ENCODE data around the gene BICD1. TPM values are rescaled to one million over a fixed set of nuclear protein-coding genes. Genes with fewer than 3 reads are reported as not detected.
"Not testable (repeated sequence)": the region's sequence is repeated elsewhere in the genome, so short reads cannot be mapped to it uniquely, and the experiment has no call there.

Gene BICD1
- polyA plus RNA-seq, 2 donors, result 1.7 to 2.0 TPM

- H3K27ac ChIP-seq (ENCODE audit: low read depth in 2 of 2, low read length in 1 of 2), result no peak overlapping the region
- WGBS, 2 donors, result 90 to 92% methylated on average over 7 of the region's 7 CpGs
- no peaks in the 10 kb centered on the region for H3K36me3 ChIP-seq (ENCODE audit: control insufficient read depth in 2 of 2, insufficient read depth in 2 of 2, low read length in 1 of 2)
- no peaks in the 10 kb centered on the region for H3K9me3 ChIP-seq (ENCODE audit: control insufficient read depth in 2 of 2, insufficient read depth in 1 of 2, low read depth in 1 of 2, low read length in 1 of 2)
- H3K4me1 ChIP-seq (ENCODE audit: control insufficient read depth in 2 of 2, insufficient read depth in 2 of 2, low read length in 1 of 2), result no peaks in the 10 kb centered on the region
- no peaks in the 10 kb centered on the region for H3K27me3 ChIP-seq (ENCODE audit: control insufficient read depth in 1 of 2, insufficient read depth in 2 of 2, low read length in 2 of 2)
- no peak overlapping the region for H3K4me3 ChIP-seq (ENCODE audit: low read depth in 1 of 2, low read length in 2 of 2)
These were observed 64.6 kb downstream of the BICD1 start for GRCh38 chr12:32171211-32171610.

- 92 to 95% methylated on average over 2 of the region's 2 CpGs for WGBS, 2 donors
- Histone ChIP-seq H3K4me3 (ENCODE audit: low read depth in 1 of 2, low read length in 2 of 2) (no peak overlapping the region), H3K4me1 (ENCODE audit: control insufficient read depth in 2 of 2, insufficient read depth in 2 of 2, low read length in 1 of 2) (no peaks in the 10 kb centered on the region), H3K36me3 (ENCODE audit: control insufficient read depth in 2 of 2, insufficient read depth in 2 of 2, low read length in 1 of 2) (no peaks in the 10 kb centered on the region), H3K27me3 (ENCODE audit: control insufficient read depth in 1 of 2, insufficient read depth in 2 of 2, low read length in 2 of 2) (no peaks in the 10 kb centered on the region), H3K9me3 (ENCODE audit: control insufficient read depth in 2 of 2, insufficient read depth in 1 of 2, low read depth in 1 of 2, low read length in 1 of 2) (no peaks in the 10 kb centered on the region), H3K27ac (ENCODE audit: low read depth in 2 of 2, low read length in 1 of 2) (no peak overlapping the region)
These were observed 70.0 kb downstream of the BICD1 start for GRCh38 chr12:32176606-32177005.

- 73 to 83% methylated on average over 6 of the region's 6 CpGs for WGBS, 2 donors
These were observed 71.8 kb downstream of the BICD1 start for GRCh38 chr12:32178341-32179010.

DNA sequence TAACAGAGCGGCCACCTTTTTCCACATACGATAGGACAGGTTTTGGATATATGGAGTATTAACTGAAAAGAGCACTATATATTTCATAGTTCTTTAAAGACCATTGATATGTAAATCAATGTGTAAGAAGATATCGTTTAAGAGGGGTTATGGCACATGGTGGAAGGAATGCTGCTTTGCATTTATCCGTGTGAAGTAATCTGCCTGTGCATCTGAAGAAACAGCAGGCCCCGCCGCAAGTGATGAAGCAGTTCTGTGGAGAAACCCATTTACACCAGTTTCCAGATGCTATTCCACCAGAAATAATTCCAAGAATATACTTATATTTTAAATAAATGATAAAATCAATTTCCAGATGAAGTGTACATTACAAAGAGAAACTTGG is 72.4 kb downstream of the BICD1 start:
- H3K4me3 ChIP-seq (ENCODE audit: low read depth in 1 of 2, low read length in 2 of 2), result no peak overlapping the region
- no peaks in the 10 kb centered on the region for H3K36me3 ChIP-seq (ENCODE audit: control insufficient read depth in 2 of 2, insufficient read depth in 2 of 2, low read length in 1 of 2)
- no peaks in the 10 kb centered on the region for H3K27me3 ChIP-seq (ENCODE audit: control insufficient read depth in 1 of 2, insufficient read depth in 2 of 2, low read length in 2 of 2)
- no peak overlapping the region for H3K27ac ChIP-seq (ENCODE audit: low read depth in 2 of 2, low read length in 1 of 2)
- no peaks in the 10 kb centered on the region for H3K4me1 ChIP-seq (ENCODE audit: control insufficient read depth in 2 of 2, insufficient read depth in 2 of 2, low read length in 1 of 2)
- 75 to 76% methylated on average over 6 of the region's 6 CpGs for WGBS, 2 donors
- no peaks in the 10 kb centered on the region for H3K9me3 ChIP-seq (ENCODE audit: control insufficient read depth in 2 of 2, insufficient read depth in 1 of 2, low read depth in 1 of 2, low read length in 1 of 2)

More at GRCh38 chr12:32178341-32179010, 71.8 kb downstream of the BICD1 start:
- Histone ChIP-seq H3K27ac (ENCODE audit: low read depth in 2 of 2, low read length in 1 of 2) (no peak overlapping the region), H3K36me3 (ENCODE audit: control insufficient read depth in 2 of 2, insufficient read depth in 2 of 2, low read length in 1 of 2) (no peaks in the 10 kb centered on the region), H3K4me1 (ENCODE audit: control insufficient read depth in 2 of 2, insufficient read depth in 2 of 2, low read length in 1 of 2) (no peaks in the 10 kb centered on the region), H3K27me3 (ENCODE audit: control insufficient read depth in 1 of 2, insufficient read depth in 2 of 2, low read length in 2 of 2) (no peaks in the 10 kb centered on the region), H3K4me3 (ENCODE audit: low read depth in 1 of 2, low read length in 2 of 2) (no peak overlapping the region), H3K9me3 (ENCODE audit: control insufficient read depth in 2 of 2, insufficient read depth in 1 of 2, low read depth in 1 of 2, low read length in 1 of 2) (no peaks in the 10 kb centered on the region)

GRCh38 chr12:32181498-32182175 is 75.0 kb downstream of the BICD1 start:
- Histone ChIP-seq H3K9me3 (ENCODE audit: control insufficient read depth in 2 of 2, insufficient read depth in 1 of 2, low read depth in 1 of 2, low read length in 1 of 2) (no peaks in the 10 kb centered on the region), H3K27ac (ENCODE audit: low read depth in 2 of 2, low read length in 1 of 2) (no peak overlapping the region), H3K36me3 (ENCODE audit: control insufficient read depth in 2 of 2, insufficient read depth in 2 of 2, low read length in 1 of 2) (no peaks in the 10 kb centered on the region), H3K27me3 (ENCODE audit: control insufficient read depth in 1 of 2, insufficient read depth in 2 of 2, low read length in 2 of 2) (no peaks in the 10 kb centered on the region), H3K4me3 (ENCODE audit: low read depth in 1 of 2, low read length in 2 of 2) (no peak overlapping the region), H3K4me1 (ENCODE audit: control insufficient read depth in 2 of 2, insufficient read depth in 2 of 2, low read length in 1 of 2) (no peaks in the 10 kb centered on the region)
- 54 to 61% methylated on average over 1 of the region's 1 CpG for WGBS, 2 donors

DNA sequence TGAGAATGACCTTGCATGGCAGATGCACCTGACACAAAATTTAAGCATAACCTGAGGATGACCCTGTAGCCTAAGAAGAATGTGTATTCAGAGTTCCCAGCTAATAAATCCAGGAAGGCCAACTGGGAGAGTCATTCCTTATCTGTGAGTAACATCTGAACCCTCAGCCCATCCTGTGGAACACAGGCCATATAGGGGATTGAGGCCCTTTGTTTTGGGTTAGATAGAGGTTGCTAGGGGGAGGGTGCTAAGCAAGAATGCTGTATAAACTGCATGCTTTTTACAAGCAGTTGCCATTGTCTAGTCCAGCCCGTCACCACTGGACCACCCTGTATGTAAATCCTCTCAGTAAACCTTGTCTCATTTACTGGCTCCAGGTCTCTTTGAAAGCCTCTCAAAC is 77.0 kb downstream of the BICD1 start:
- Histone ChIP-seq H3K27me3 (ENCODE audit: control insufficient read depth in 1 of 2, insufficient read depth in 2 of 2, low read length in 2 of 2) (no peaks in the 10 kb centered on the region), H3K36me3 (ENCODE audit: control insufficient read depth in 2 of 2, insufficient read depth in 2 of 2, low read length in 1 of 2) (no peaks in the 10 kb centered on the region), H3K27ac (ENCODE audit: low read depth in 2 of 2, low read length in 1 of 2) (no peak overlapping the region), H3K4me1 (ENCODE audit: control insufficient read depth in 2 of 2, insufficient read depth in 2 of 2, low read length in 1 of 2) (no peaks in the 10 kb centered on the region), H3K9me3 (ENCODE audit: control insufficient read depth in 2 of 2, insufficient read depth in 1 of 2, low read depth in 1 of 2, low read length in 1 of 2) (no peaks in the 10 kb centered on the region), H3K4me3 (ENCODE audit: low read depth in 1 of 2, low read length in 2 of 2) (no peak overlapping the region)
- 96 to 98% methylated on average over 1 of the region's 1 CpG for WGBS, 2 donors

GRCh38 chr12:32187127-32187526 is 80.5 kb downstream of the BICD1 start:
- not testable (repeated sequence) for H3K4me3 ChIP-seq (ENCODE audit: low read depth in 1 of 2, low read length in 2 of 2); H3K27ac ChIP-seq (ENCODE audit: low read depth in 2 of 2, low read length in 1 of 2); H3K27me3 ChIP-seq (ENCODE audit: control insufficient read depth in 1 of 2, insufficient read depth in 2 of 2, low read length in 2 of 2); H3K9me3 ChIP-seq (ENCODE audit: control insufficient read depth in 2 of 2, insufficient read depth in 1 of 2, low read depth in 1 of 2, low read length in 1 of 2); H3K4me1 ChIP-seq (ENCODE audit: control insufficient read depth in 2 of 2, insufficient read depth in 2 of 2, low read length in 1 of 2); H3K36me3 ChIP-seq (ENCODE audit: control insufficient read depth in 2 of 2, insufficient read depth in 2 of 2, low read length in 1 of 2)
- 82 to 86% methylated on average over 8 of the region's 8 CpGs for WGBS, 2 donors

DNA sequence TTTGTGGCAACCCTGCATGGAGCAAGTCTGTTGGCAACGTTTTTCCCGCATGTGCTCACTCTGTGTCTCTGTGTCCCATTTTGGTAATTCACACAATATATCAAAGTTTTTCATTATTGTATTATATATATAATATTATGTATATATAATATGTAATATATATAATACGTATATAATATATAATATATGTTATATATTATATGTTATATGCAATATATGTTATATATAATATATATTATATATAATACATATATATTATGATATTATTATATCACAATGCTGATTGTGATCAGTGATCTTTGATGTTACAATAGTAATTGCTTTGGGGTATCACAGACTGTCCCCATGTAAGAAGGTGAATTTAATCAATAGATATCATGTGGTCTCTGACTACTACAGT is 84.8 kb downstream of the BICD1 start:
- no peaks in the 10 kb centered on the region for H3K36me3 ChIP-seq (ENCODE audit: control insufficient read depth in 2 of 2, insufficient read depth in 2 of 2, low read length in 1 of 2)
- H3K27me3 ChIP-seq (ENCODE audit: control insufficient read depth in 1 of 2, insufficient read depth in 2 of 2, low read length in 2 of 2), result no peaks in the 10 kb centered on the region
- H3K4me3 ChIP-seq (ENCODE audit: low read depth in 1 of 2, low read length in 2 of 2), result no peak overlapping the region
- WGBS, 2 donors, result 95 to 97% methylated on average over 3 of the region's 3 CpGs
- H3K27ac ChIP-seq (ENCODE audit: low read depth in 2 of 2, low read length in 1 of 2), result no peak overlapping the region
- no peaks in the 10 kb centered on the region for H3K9me3 ChIP-seq (ENCODE audit: control insufficient read depth in 2 of 2, insufficient read depth in 1 of 2, low read depth in 1 of 2, low read length in 1 of 2)
- H3K4me1 ChIP-seq (ENCODE audit: control insufficient read depth in 2 of 2, insufficient read depth in 2 of 2, low read length in 1 of 2), result no peaks in the 10 kb centered on the region

- WGBS, 2 donors, result 89 to 90% methylated on average over 6 of the region's 6 CpGs
- no peaks in the 10 kb centered on the region for H3K36me3 ChIP-seq (ENCODE audit: control insufficient read depth in 2 of 2, insufficient read depth in 2 of 2, low read length in 1 of 2)
- no peak overlapping the region for H3K27ac ChIP-seq (ENCODE audit: low read depth in 2 of 2, low read length in 1 of 2)
- H3K9me3 ChIP-seq (ENCODE audit: control insufficient read depth in 2 of 2, insufficient read depth in 1 of 2, low read depth in 1 of 2, low read length in 1 of 2), result no peaks in the 10 kb centered on the region
- H3K4me3 ChIP-seq (ENCODE audit: low read depth in 1 of 2, low read length in 2 of 2), result no peak overlapping the region
- no peaks in the 10 kb centered on the region for H3K4me1 ChIP-seq (ENCODE audit: control insufficient read depth in 2 of 2, insufficient read depth in 2 of 2, low read length in 1 of 2)
- no peaks in the 10 kb centered on the region for H3K27me3 ChIP-seq (ENCODE audit: control insufficient read depth in 1 of 2, insufficient read depth in 2 of 2, low read length in 2 of 2)
These were observed 89.9 kb downstream of the BICD1 start for GRCh38 chr12:32196250-32197198.
